ENCODE measurements around the gene NCEH1. TPM values are rescaled to one million over a fixed set of nuclear protein-coding genes. Genes with fewer than 3 reads are reported as not detected.
A peak's percentile ranks its signal among the peaks of the same experiment; 100 is the strongest.

NCEH1 gene
- total RNA-seq, 1 donor from 2014 or later: 60.4 TPM

DNA sequence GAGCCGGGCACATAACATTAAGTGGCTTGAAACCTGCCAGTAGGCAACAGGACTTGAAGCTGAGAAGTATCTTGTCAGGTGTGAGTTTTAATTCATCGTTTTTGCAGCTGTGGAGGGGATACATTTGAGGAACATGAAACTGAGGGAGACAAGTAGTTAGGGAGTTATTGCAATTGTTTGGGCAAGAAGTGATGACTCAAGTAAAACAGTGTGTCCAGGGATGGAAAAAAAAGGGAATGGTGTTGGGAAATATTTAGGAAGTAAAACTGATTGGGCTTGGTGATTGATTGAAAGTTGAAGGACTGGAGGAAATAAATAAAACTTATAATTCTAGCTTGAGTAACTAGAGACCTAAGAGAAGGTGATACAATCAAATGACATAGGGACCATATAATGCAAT, 85.5 kb downstream of the NCEH1 start:
- ATAC-seq (no peak), DNase-seq (ENCODE audit: missing footprints) (no peak)
- intact Hi-C loops (cut with DNase I): no loop called here

DNA sequence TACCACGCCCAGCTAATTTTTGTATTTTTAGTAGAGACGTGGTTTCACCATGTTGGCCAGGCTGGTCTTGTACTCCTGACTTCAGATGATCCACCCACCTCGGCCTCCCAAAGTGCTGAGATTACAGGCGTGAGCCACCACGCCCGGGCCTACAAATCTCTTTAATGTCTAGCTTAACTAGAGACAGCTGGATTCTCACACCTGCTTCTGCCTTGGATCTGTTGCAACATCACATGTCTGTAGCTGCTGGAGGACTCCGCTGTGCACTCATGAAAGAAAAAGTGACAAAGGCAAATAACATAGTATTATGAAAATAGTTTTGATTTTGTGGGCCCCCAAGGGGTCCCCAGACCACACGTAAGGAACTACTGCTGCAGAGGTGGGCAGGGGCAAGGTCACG, 85.9 kb downstream of the NCEH1 start:
- intact Hi-C loops (cut with DNase I): no loop called here

DNA sequence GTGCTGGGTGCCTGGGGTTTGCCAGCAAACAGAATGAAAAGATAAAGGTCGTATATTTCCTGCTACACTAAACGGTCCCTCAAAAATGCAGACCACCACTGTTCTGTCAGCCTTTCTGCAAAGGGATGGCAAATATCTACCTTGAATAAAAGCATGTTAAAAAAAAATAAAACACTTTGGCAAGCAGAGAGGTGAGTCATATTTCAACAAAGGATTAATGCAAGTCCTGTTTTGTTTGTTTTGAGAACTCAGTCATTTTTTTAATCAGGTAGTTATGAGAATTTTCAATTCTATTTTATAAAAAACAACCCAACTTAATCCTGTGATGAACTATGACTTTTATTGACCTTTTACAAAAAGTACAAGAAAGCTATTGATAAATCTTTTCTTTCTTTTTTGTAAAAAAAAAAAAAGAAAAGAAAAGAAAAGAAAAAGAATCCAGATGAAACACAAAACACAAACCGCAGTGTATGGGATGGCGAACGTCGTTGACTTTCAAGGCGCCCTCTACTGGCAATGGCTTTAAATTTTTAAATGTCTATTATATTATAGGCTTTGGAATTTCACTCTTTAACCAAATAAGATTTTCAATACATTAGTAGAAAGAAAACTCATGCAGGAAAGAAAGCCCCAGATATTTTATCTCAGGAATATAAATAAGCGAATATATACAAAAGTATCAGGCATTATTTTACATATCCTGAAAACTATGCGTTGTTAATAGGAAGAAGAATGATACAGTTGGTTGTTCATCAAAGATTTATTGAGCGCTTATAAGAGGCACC, 87.8 kb downstream of the NCEH1 start:
- intact Hi-C loops (cut with DNase I): no loop called here
- no peak for ATAC-seq

More for the DNA sequence above, 85.9 kb downstream of the NCEH1 start:
- ATAC-seq: no peak
- DNase-seq (ENCODE audit: missing footprints): no peak

DNA sequence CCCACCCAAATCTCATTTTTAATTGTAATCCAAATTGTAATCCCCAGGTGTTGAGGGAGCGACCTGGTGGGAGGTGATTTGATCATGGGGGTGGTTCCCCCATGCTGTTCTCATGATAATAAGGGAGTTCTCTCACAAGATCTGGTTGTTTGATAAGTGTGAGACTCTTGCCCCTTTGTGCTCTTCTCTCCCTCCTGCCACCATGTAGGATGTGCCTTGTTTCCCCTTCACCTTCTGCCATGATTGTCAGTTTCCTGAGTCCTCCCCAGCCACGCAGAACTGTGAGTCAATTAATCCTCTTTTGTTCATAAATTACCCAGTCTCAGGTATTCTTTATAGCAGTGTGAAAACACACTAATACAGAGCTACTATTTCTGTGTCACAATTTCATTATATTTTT, 88.7 kb downstream of the NCEH1 start:
- DNase-seq (ENCODE audit: missing footprints): no peak
- no peak for ATAC-seq
- intact Hi-C loops (cut with DNase I): no loop called here

More for the DNA sequence above, 87.8 kb downstream of the NCEH1 start:
- DNase-seq (ENCODE audit: missing footprints): no peak

DNA sequence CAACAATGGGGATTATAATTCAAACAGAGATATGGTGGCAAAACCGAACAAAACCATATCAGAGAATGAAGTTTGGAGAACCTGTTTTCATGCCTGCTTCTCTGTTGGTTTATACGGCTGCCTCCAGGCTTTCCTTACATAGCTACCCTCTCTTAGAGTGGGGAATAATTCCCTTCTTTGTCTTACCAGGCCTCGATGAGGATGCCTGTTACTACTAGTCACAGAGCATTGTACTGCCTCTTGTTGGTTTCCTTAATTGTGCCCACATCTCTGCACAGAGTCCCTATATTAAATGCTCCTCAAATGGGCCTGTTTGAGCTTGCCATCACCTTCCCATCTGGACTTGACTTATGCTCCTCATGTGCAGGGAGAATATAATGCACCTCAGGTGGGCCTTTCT, 92.9 kb downstream of the NCEH1 start:
- ATAC-seq (no peak), DNase-seq (ENCODE audit: missing footprints) (no peak)
- intact Hi-C loops (cut with DNase I): no loop called here

DNA sequence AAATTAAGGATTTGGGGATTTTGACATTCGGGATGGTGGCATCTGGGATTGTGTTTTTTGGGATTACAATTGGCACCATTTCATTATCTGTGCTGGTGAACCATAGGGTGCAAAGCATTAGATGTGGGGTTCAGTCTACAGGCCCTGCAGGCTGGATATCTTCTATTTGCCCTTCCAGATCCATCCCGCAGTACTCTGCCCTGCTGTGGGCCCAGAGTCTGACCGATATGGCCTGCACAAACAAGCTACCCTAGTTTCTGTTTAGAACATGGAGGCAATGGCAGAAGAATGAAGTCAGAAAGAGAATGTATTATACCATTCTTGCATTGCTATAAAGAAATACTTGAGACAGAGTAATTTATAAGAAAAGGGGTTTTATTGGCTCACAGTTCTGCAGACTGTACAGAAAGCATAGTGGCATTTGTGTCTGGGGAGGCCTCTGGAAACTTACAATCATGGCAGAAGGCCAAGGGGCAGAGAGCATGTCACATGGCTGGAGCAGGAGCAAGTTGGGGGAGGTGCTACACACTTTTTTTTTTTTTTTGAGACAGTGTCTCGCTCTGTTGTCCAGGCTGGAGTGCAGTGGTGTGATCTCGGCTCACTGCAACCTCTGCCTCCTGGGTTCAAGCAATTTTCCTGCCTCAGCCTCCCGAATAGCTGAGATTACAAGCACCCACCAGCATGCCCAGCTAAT, 93.7 kb downstream of the NCEH1 start:
- DNase-seq (ENCODE audit: missing footprints): no peak
- intact Hi-C loops (cut with DNase I): no loop called here
- ATAC-seq: no peak

DNA sequence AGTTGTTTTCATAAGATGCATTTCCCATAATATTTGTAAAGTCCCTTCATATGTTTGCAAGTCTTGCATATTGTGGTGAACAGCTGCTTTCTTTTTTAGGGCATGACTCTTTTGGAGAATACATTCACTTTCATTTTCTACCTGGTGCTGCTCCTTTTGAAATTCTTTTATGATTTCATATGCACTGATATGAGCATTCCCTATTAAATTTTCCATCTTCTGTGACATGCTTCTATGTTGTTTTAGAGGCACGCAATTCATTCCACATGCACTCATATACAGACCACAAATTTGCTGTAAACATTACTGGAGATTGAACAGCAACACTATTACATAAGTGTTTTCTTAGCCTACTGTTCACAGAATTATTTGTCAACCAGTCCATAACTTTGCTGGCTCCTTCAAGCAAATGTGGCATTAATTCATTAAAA, 94.8 kb downstream of the NCEH1 start:
- intact Hi-C loops (cut with DNase I): no loop called here
- no peak for ATAC-seq
- no peak for DNase-seq (ENCODE audit: missing footprints)

DNA sequence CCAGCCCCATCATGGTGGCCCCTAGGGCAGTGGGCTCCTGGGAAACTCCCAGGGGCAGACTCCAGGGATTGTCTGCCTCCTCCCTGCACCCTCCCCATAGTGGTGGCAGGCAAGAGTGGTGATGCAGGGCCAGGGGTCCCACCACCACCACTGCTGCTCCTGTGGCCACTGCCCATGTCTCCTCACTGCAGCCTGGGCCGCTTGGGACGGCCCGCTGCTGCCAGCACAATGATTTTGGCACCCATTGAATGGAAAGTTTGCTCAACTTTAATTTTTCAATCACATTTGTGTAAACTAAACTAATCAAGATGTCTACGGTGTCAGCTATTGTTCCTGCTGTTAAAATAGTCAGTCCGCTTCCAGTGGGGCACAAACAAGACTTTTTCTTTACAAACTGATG, 95.6 kb downstream of the NCEH1 start:
- intact Hi-C loops (cut with DNase I): no loop called here
- no peak for DNase-seq (ENCODE audit: missing footprints)
- no peak for ATAC-seq

DNA sequence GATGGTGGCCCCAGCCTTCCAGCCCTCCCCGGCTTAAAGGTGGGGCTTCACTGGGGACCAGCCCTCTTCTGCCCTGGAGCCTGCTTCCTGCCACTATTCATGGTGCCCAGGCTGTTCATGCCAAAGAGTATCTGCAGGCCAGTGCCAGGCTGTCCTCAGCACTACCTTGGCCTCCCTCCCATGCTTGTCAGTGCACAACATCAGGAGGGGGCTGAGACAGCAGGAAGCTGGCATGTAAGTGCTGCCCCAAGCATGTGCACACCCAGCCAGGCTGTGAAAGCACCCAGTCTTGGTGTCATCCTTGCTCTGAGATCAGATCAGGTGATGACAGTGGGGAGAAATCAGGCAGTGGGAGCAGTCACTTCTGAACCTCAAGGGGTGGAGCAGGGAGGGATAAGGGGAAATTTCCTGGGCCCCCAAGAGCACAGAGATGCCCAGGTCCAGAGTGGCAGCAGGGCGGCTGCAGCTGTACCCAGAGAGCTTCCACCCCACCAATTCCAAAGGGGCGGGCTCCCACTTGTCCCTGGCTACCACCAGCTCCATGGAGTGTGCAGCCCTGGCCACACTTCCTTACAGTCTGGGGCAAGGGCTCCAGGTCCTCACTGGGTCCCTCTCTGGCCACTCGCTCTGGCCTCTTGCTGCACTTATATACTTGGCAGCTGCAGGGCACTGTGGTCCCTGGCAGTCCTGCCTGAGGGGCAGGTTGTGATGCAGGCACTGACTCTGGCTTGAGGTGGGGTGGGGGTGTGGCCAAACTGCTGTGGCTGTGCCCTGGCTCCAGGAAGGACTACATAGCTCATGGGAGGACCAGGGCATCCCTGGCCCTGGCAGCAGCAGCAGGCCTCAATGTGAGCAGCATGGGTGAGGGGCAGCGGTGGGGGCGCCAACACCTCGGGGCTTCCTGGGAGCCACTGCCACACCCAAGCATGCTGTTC, 96.3 kb downstream of the NCEH1 start:
- intact Hi-C loops (cut with DNase I): no loop called here
- DNase-seq (ENCODE audit: missing footprints) (no peak), ATAC-seq (peak; percentile 74)

DNA sequence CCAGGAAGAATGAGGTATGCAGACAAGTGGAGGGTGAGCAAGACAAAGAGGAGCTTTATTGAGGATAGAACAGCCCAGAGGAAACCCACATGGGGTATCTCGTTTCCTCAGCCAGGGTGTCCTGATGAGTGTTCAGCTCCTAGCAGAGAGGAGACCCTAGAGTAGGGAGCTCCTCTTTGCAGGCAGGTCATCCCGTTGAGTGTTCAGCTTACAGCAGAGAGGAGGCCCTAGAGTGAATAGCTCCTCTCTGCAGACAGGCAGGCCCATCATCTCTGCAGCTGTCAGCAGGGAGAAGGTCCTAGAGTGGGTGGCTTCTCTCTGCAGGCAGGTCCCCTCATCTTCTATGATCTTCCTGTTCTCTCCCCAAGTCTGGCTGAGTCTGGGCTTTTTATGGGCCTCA, 97.0 kb downstream of the NCEH1 start:
- ATAC-seq (no peak), DNase-seq (ENCODE audit: missing footprints) (no peak)
- intact Hi-C loops (cut with DNase I): no loop called here

DNA sequence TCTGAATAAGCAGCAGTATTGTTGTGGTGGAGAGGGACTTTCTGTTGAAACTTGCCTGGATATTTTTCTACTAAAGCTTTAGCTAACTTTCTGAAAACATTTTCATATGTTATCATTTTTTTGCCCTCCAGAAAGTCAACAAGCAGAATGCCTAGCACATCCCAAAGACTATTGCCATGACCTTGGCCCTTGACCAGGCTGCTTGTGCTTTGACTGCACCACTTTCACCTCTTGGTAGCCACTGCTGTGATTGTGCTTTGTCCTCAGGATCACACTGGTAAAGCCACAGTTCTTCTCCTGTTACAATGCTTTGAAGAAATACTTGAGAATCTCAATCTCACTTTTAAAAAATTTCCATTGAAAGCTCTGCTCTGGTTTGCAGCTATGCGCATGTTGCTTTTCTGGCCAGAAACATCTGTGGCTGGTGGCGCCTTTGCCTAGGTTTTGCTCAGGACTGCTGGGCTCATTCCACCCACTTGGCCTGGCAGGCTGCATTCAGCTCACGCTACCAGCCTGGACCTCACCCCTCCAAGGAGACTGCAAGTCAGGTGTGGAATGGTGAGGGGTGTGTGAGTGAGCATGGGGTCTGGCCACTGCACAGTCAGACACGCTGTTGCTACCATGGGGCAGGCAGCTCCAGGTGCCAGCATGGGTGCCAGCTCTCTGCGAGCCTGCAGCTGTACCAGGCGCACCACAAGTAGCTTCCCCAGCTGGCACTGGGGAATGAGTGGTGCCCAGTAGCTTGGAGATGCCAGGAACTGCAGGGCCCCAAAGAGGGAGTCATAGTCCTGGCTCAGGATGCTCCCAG, 97.8 kb downstream of the NCEH1 start:
- DNase-seq (ENCODE audit: missing footprints) (no peak), ATAC-seq (no peak)
- intact Hi-C loops (cut with DNase I): no loop called here

DNA sequence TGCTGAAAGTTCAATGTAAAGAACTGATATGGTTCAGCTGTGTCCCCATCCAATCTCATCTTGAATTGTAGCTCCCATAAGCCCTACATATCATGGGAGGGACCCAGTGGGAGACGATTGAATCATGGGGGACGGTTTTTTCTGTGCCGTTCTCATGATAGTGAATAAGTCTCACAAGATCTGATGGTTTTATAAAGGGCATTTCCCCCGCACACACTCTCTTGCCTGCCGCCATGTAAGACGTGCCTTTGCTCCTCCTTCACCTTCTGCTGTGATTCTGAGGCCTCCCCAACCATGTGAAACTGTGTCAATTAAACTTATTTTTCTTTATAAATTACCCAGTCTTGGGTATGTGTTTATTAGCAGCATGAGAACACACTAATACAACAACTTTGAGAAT, 101.1 kb downstream of the NCEH1 start:
- ATAC-seq (no peak), DNase-seq (ENCODE audit: missing footprints) (no peak)
- intact Hi-C loops (cut with DNase I): no loop called here

DNA sequence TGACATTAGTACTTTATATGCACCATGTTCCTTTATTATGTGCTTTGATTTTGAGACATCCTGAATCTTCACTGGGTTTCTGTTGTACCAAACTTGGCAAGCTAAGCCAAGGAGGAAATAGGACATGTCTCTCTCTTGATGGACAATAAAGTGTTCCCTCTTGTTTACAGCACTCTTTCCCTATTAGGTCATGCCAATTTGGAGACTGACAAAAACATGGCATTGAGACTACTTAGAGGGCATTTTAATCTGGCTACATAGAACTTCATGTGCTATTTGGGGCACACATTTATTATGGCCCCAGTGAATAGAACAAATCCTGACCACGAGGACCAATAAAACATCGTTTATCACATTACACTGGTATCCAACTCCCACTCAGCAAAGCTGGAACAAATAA, 102.3 kb downstream of the NCEH1 start:
- intact Hi-C loops (cut with DNase I): no loop called here
- DNase-seq (ENCODE audit: missing footprints) (no peak), ATAC-seq (no peak)

DNA sequence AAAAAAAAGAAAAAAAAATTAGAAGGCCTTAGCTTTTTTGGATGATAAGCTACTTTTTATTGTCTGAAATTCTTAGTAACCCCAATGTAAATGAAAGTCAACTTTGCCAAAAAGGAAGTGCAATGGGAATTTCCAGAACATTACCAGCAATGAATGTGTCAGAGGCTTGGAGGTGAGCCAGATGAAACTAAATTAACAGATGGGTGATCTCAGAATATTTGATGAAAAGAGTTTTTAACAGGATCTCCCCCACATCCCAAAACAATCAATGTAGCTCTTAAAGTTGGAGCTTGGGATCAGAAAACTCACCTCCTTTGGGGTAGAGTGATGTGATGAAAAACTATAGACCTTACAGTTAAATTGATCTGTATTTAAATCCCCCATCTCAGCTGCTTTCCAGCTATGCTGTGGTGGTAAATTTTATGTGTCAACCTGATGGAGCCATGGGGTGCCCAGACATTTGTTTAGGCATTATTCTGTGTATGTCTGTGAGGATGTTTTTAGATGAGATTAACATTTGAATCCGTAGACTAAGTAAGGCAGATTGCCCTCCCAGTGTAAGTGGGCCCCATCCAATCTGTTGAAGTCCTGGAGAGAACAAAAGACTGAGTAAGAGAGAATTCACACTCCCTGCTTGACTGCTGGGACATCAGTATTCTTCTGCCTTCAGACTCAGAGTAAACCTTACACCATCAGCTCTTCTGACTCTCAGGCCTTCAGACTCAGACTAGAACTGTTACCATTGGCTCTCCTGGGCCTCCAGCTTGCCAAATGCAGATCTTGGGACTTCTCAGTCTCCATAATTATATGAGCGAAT, 103.4 kb downstream of the NCEH1 start:
- intact Hi-C loops (cut with DNase I): no loop called here
- ATAC-seq (no peak), DNase-seq (ENCODE audit: missing footprints) (no peak)

DNA sequence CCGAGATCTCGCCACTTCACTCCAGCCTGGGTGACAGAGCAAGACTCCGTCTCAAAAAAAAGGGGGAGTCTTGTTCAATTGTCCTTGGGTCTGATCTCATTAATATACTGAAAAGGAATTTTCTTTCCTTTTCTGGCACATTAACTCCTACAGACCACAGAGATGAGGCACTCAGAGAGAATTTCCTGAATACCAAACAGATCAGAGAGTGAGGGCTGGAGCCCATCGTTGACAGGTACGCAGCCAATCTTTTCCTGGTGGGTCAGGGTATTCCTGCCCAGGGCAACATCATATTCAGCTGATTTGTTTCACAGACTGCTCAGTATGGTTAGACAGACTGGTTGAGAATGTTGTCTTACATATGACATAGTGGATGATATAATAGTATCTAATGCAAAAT, 104.8 kb downstream of the NCEH1 start:
- DNase-seq (ENCODE audit: missing footprints) (no peak), ATAC-seq (no peak)
- intact Hi-C loops (cut with DNase I): no loop called here

DNA sequence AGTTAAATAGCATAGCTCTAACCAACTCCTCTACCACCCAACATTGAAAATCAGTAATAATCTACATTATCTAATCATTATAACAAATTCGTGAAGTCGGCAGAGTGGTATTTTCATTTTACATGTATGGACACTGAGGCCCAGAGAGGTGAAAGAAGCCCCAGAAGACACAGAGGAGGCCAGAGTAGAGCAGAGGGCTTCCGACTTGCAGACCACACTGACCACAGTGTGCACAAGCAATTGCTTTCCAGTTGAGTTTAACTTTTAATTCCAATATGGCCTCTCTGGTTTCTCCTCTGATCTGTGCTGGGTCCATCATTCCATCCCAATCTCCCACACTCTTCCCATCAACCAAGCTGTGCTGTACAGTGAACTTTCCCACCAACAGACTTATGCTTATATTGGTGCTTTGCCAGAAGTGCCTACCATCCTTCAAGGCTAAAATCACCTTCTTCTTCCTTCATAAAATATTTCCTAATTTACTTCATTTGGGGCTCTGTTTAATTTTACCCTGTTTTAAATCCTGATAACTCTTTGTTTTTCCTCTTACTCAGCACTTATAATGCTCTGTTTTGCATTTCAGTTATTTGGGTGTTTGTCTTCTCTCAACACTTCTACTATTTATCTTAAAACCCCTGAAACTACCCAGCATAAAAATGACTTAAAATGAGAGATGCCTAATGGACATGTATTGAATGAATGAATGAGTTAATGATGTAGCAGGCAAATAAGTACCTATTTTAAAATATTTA, 105.8 kb downstream of the NCEH1 start:
- DNase-seq (ENCODE audit: missing footprints): no peak
- ATAC-seq: no peak
- intact Hi-C loops (cut with DNase I): no loop called here

Data from Right ventricle myocardium inferior (tissue), 1 donor.